Activated naive CD4-positive, alpha-beta T cell treated with anti-CD3 and anti-CD28 coated beads, Interleukin-2, amount 50 U/mL, for 72 hours (primary cell): Measurements from ENCODE around the gene DCDC1. TPM values are rescaled to one million over a fixed set of nuclear protein-coding genes. Genes with fewer than 3 reads are reported as not detected.
"Not testable (repeated sequence)": the region's sequence is repeated elsewhere in the genome, so short reads cannot be mapped to it uniquely, and the experiment has no call there.

Experiments
- ATAC-seq, 2 donors: fragments of 150-1000 bp; cut with Tn5 transposase; 2 replicates each; pipeline ENCODE4 v1.10.0; 2021; ENCODE audit warnings: mild to moderate bottlenecking in 2 of 2, moderate library complexity in 2 of 2
- DNase-seq, 2 donors: peaks; one replicate each; pipeline ENCODE4 v3.0.0; 2021 to 2022; ENCODE audit warnings: low spot score in 2 of 2
- H3K27ac Mint-ChIP-seq, 2 donors: one replicate each; pipeline ENCODE4 v1.8.0; 2022; ENCODE audit warnings: mild to moderate bottlenecking in 2 of 2, mixed read lengths in 2 of 2
- H3K36me3 Mint-ChIP-seq, 2 donors: one replicate each; pipeline ENCODE4 v1.8.0; 2022; ENCODE audit warnings: mixed read lengths in 2 of 2
- H3K9me3 Mint-ChIP-seq, 2 donors: one replicate each; pipeline ENCODE4 v1.8.0; 2022; ENCODE audit warnings: mixed read lengths in 2 of 2
- total RNA-seq, 2 donors: library from RNA; stranded (reverse); gene quantifications; one replicate each; pipeline ENCODE4 v1.2.3, GENCODE V29; 2022

Gene DCDC1
- total RNA-seq, 2 donors from 2014 or later: 0.47 TPM; not detected in 1

GRCh38 chr11:31355817-31356216 lies 13.7 kb downstream of the DCDC1 start:
- Mint-ChIP-seq H3K9me3 (no peaks in the 10 kb centered on the region), H3K36me3 (no peaks in the 10 kb centered on the region), H3K27ac (no peak overlapping the region)
- no peak for ATAC-seq
- DNase-seq: no peak

- Mint-ChIP-seq H3K9me3 (no peaks in the 10 kb centered on the region), H3K36me3 (no peaks in the 10 kb centered on the region), H3K27ac (no peak overlapping the region)
- ATAC-seq (no peak), DNase-seq (no peak)
Observed at GRCh38 chr11:31355131-31355530, 14.4 kb downstream of the DCDC1 start.

GRCh38 chr11:31351168-31351567 lies 18.4 kb downstream of the DCDC1 start:
- no peaks in the 10 kb centered on the region for H3K36me3 Mint-ChIP-seq
- H3K9me3 Mint-ChIP-seq: no peaks in the 10 kb centered on the region
- ATAC-seq (no peak), DNase-seq (no peak)
- H3K27ac Mint-ChIP-seq: no peak overlapping the region

GRCh38 chr11:31340903-31341572 lies 28.5 kb downstream of the DCDC1 start:
- no peaks in the 10 kb centered on the region for H3K36me3 Mint-ChIP-seq
- ATAC-seq: no peak
- no peaks in the 10 kb centered on the region for H3K9me3 Mint-ChIP-seq
- no peak overlapping the region for H3K27ac Mint-ChIP-seq
- peak in 1 of 2 donors; percentile 24 for DNase-seq

- no peak for ATAC-seq
- Mint-ChIP-seq H3K27ac (no peak overlapping the region), H3K9me3 (peaks cover 0 to 3% of the 10 kb centered on the region in 2 donors), H3K36me3 (no peaks in the 10 kb centered on the region)
- no peak for DNase-seq
Observed at GRCh38 chr11:31337806-31338205, 31.7 kb downstream of the DCDC1 start.

GRCh38 chr11:31328697-31329096 lies 40.8 kb downstream of the DCDC1 start:
- Mint-ChIP-seq H3K27ac (no peak overlapping the region), H3K36me3 (peaks cover 5 to 8% of the 10 kb centered on the region in 2 donors), H3K9me3 (peaks cover 3 to 8% of the 10 kb centered on the region in 2 donors)
- no peak for DNase-seq
- no peak for ATAC-seq

GRCh38 chr11:31327417-31327816 lies 42.1 kb downstream of the DCDC1 start:
- DNase-seq (no peak), ATAC-seq (no peak)
- no peak overlapping the region for H3K27ac Mint-ChIP-seq
- H3K9me3 Mint-ChIP-seq: peaks cover 3 to 8% of the 10 kb centered on the region in 2 donors
- H3K36me3 Mint-ChIP-seq: peaks cover 5 to 8% of the 10 kb centered on the region in 2 donors

- ATAC-seq: no peak
- Mint-ChIP-seq H3K36me3 (peaks cover 5 to 8% of the 10 kb centered on the region in 2 donors), H3K9me3 (peaks cover 3 to 8% of the 10 kb centered on the region in 2 donors)
Observed at GRCh38 chr11:31326470-31327148, 42.9 kb downstream of the DCDC1 start.

GRCh38 chr11:31325160-31325559 lies 44.4 kb downstream of the DCDC1 start:
- no peak for ATAC-seq
- peaks cover 0 to 3% of the 10 kb centered on the region in 2 donors for H3K9me3 Mint-ChIP-seq

More at GRCh38 chr11:31326470-31327148, 42.9 kb downstream of the DCDC1 start:
- no peak for DNase-seq
- no peak overlapping the region for H3K27ac Mint-ChIP-seq

GRCh38 chr11:31323145-31323544 lies 46.4 kb downstream of the DCDC1 start:
- DNase-seq: no peak
- no peak for ATAC-seq
- Mint-ChIP-seq H3K9me3 (no peaks in the 10 kb centered on the region), H3K36me3 (no peaks in the 10 kb centered on the region), H3K27ac (no peak overlapping the region)

More at GRCh38 chr11:31325160-31325559, 44.4 kb downstream of the DCDC1 start:
- no peaks in the 10 kb centered on the region for H3K36me3 Mint-ChIP-seq
- no peak overlapping the region for H3K27ac Mint-ChIP-seq
- no peak for DNase-seq

GRCh38 chr11:31321494-31321893 lies 48.0 kb downstream of the DCDC1 start:
- not testable (repeated sequence) for H3K9me3 Mint-ChIP-seq, H3K27ac Mint-ChIP-seq, ATAC-seq, DNase-seq, H3K36me3 Mint-ChIP-seq

- Mint-ChIP-seq H3K9me3 (no peaks in the 10 kb centered on the region), H3K27ac (no peak overlapping the region), H3K36me3 (no peaks in the 10 kb centered on the region)
- no peak for DNase-seq
- ATAC-seq: no peak
Observed at GRCh38 chr11:31303644-31304180, 65.8 kb downstream of the DCDC1 start.

- no peak for DNase-seq
- ATAC-seq: no peak
- H3K9me3 Mint-ChIP-seq: no peaks in the 10 kb centered on the region
- H3K36me3 Mint-ChIP-seq: no peaks in the 10 kb centered on the region
- no peak overlapping the region for H3K27ac Mint-ChIP-seq
Observed at GRCh38 chr11:31301549-31302510, 67.7 kb downstream of the DCDC1 start.

GRCh38 chr11:31295308-31295707 lies 74.2 kb downstream of the DCDC1 start:
- ATAC-seq (no peak), DNase-seq (no peak)
- Mint-ChIP-seq H3K27ac (no peak overlapping the region), H3K36me3 (no peaks in the 10 kb centered on the region), H3K9me3 (no peaks in the 10 kb centered on the region)

GRCh38 chr11:31273527-31273926 lies 96.0 kb downstream of the DCDC1 start:
- peaks cover 15 to 17% of the 10 kb centered on the region in 2 donors for H3K36me3 Mint-ChIP-seq
- ATAC-seq, DNase-seq, H3K27ac Mint-ChIP-seq: not testable (repeated sequence)
- peaks cover 27 to 29% of the 10 kb centered on the region in 2 donors for H3K9me3 Mint-ChIP-seq

GRCh38 chr11:31267720-31268119 lies 101.8 kb downstream of the DCDC1 start:
- ATAC-seq: no peak
- H3K27ac Mint-ChIP-seq: no peak overlapping the region
- H3K9me3 Mint-ChIP-seq: peaks cover 16% of the 10 kb centered on the region in 2 donors
- H3K36me3 Mint-ChIP-seq: peaks cover 7% of the 10 kb centered on the region in 2 donors
- no peak for DNase-seq
